Dedifferentiated amniotic fluid mesenchymal stem cell (primary cell): ENCODE results near the gene ZBTB34.
A peak's percentile ranks its signal among the peaks of the same experiment; 100 is the strongest.

Experiments used
- DNase-seq: peaks from one replicate; pipeline ENCODE4 v3.0.0-alpha.2; 2016; ENCODE audit errors: extremely low spot score

ZBTB34 gene

GRCh38 chr9:126876531-126876930, 16.1 kb downstream of the ZBTB34 start:
- no peak for DNase-seq

- no peak for DNase-seq
These were observed 17.0 kb downstream of the ZBTB34 start for GRCh38 chr9:126877418-126877817.

- DNase-seq = no peak
These were observed 18.8 kb downstream of the ZBTB34 start for GRCh38 chr9:126879288-126879687.

GRCh38 chr9:126880226-126880946, 19.9 kb downstream of the ZBTB34 start:
- DNase-seq = no peak

GRCh38 chr9:126880947-126881332, 20.5 kb downstream of the ZBTB34 start:
- no peak for DNase-seq

- no peak for DNase-seq
These were observed 22.3 kb downstream of the ZBTB34 start for GRCh38 chr9:126882746-126883145.

- no peak for DNase-seq
These were observed 23.2 kb downstream of the ZBTB34 start for GRCh38 chr9:126883636-126884035.

- DNase-seq = no peak
These were observed 24.7 kb downstream of the ZBTB34 start for GRCh38 chr9:126885131-126885641.

- DNase-seq = no peak
These were observed 25.8 kb downstream of the ZBTB34 start for GRCh38 chr9:126886034-126886822.

GRCh38 chr9:126886897-126887296, 26.5 kb downstream of the ZBTB34 start:
- DNase-seq = no peak

GRCh38 chr9:126891676-126892075, 31.2 kb downstream of the ZBTB34 start:
- DNase-seq = no peak

- no peak for DNase-seq
These were observed 32.6 kb downstream of the ZBTB34 start for GRCh38 chr9:126893079-126893478.

- no peak for DNase-seq
These were observed 33.7 kb downstream of the ZBTB34 start for GRCh38 chr9:126894052-126894603.

GRCh38 chr9:126902210-126902609, 41.8 kb downstream of the ZBTB34 start:
- DNase-seq = no peak

- no peak for DNase-seq
These were observed 44.1 kb downstream of the ZBTB34 start for GRCh38 chr9:126904586-126904985.

- DNase-seq = no peak
These were observed 45.7 kb downstream of the ZBTB34 start for GRCh38 chr9:126906091-126906490.

GRCh38 chr9:126907058-126907457, 46.6 kb downstream of the ZBTB34 start:
- DNase-seq = no peak

- peak; percentile 94 for DNase-seq
These were observed 54.2 kb downstream of the ZBTB34 start, which contains the start of gene RALGPS1 for GRCh38 chr9:126914458-126915280. Gene RALGPS1 (plus strand): TSS chr9:126914782. CDS start chr9:126962290, 47,508 bp downstream.

GRCh38 chr9:126915281-126915816, 54.9 kb downstream of the ZBTB34 start:
- DNase-seq = no peak

- DNase-seq = no peak
These were observed 55.6 kb downstream of the ZBTB34 start for GRCh38 chr9:126915846-126916543.

- no peak for DNase-seq
These were observed 56.5 kb downstream of the ZBTB34 start for GRCh38 chr9:126916909-126917308.
